GM23338 (cell line): ENCODE results near the gene ZNF385B. TPM values are rescaled to one million over a fixed set of nuclear protein-coding genes. Genes with fewer than 3 reads are reported as not detected.

Experiments
- ATAC-seq: fragments of 200-7000 bp; cut with Tn5 transposase; 3 replicates; pipeline ENCODE4 v1.9.1; 2020
- DNase-seq: peaks from one replicate; pipeline ENCODE4 v3.0.0-alpha.2; 2015; ENCODE audit warnings: low spot score
- H2AFZ ChIP-seq: fragments of 200-600 bp; sonication (generic); 2 replicates; pipeline ENCODE4 v1.8.0; 2016; ENCODE audit warnings: antibody characterized with exemption, mild to moderate bottlenecking, moderate library complexity
- H3F3A ChIP-seq: fragments of 200-600 bp; sonication (generic); replicated peaks from 2 replicates; pipeline ENCODE4 v1.8.0; 2017; ENCODE audit warnings: antibody characterized with exemption, mixed run types, low read depth
- H3K27ac ChIP-seq: fragments of 200-600 bp; sonication (generic); 2 replicates; pipeline ENCODE4 v1.6.1; 2016; ENCODE audit warnings: low read depth
- H3K27me3 ChIP-seq: fragments of 200-600 bp; sonication (generic); 2 replicates; pipeline ENCODE4 v1.8.0; 2016; ENCODE audit warnings: mild to moderate bottlenecking, mixed run types, moderate library complexity; ENCODE audit not compliant: insufficient read depth
- H3K36me3 ChIP-seq: fragments of 200-600 bp; sonication (generic); 2 replicates; pipeline ENCODE4 v1.8.0; 2016; ENCODE audit warnings: mild to moderate bottlenecking; ENCODE audit not compliant: insufficient read depth
- H3K4me1 ChIP-seq: fragments of 200-600 bp; sonication (generic); 2 replicates; pipeline ENCODE4 v1.8.0; 2016; ENCODE audit warnings: mild to moderate bottlenecking, moderate library complexity; ENCODE audit not compliant: insufficient read depth
- H3K4me2 ChIP-seq: fragments of 200-600 bp; sonication (generic); 2 replicates; pipeline ENCODE4 v1.7.1; 2017; ENCODE audit warnings: mixed run types
- H3K4me3 ChIP-seq: fragments of 200-600 bp; sonication (generic); 2 replicates; pipeline ENCODE4 v1.6.1; 2016; ENCODE audit warnings: mixed run types
- H3K79me2 ChIP-seq: fragments of 200-600 bp; sonication (generic); replicated peaks from 2 replicates; pipeline ENCODE4 v1.8.0; 2017; ENCODE audit warnings: mild to moderate bottlenecking; ENCODE audit not compliant: insufficient read depth
- H3K9me2 ChIP-seq: fragments of 200-600 bp; sonication (generic); 2 replicates; pipeline ENCODE4 v1.8.0; 2017; ENCODE audit not compliant: insufficient read depth
- H4K20me1 ChIP-seq: fragments of 200-600 bp; sonication (generic); replicated peaks from 2 replicates; pipeline ENCODE4 v1.8.0; 2017; ENCODE audit warnings: mild to moderate bottlenecking; ENCODE audit not compliant: insufficient read depth
- H3K27ac Mint-ChIP-seq: 2 replicates; pipeline ENCODE4 v1.8.0; 2020; ENCODE audit warnings: inconsistent platforms, mild to moderate bottlenecking, moderate library complexity, mixed read lengths
- H3K27me3 Mint-ChIP-seq: 3 replicates; pipeline ENCODE4 v1.8.0; 2022; ENCODE audit warnings: low read depth, mild to moderate bottlenecking, moderate library complexity, mixed read lengths, inconsistent platforms; ENCODE audit not compliant: insufficient read depth, poor library complexity
- H3K36me3 Mint-ChIP-seq: 3 replicates; pipeline ENCODE4 v1.8.0; 2021; ENCODE audit warnings: low read depth, mild to moderate bottlenecking, inconsistent platforms, moderate library complexity, mixed read lengths
- H3K4me1 Mint-ChIP-seq: 3 replicates; pipeline ENCODE4 v1.8.0; 2020; ENCODE audit warnings: mild to moderate bottlenecking, inconsistent platforms, mixed read lengths
- H3K4me3 Mint-ChIP-seq: 3 replicates; pipeline ENCODE4 v1.8.0; 2021; ENCODE audit warnings: moderate library complexity, mild to moderate bottlenecking, inconsistent platforms, mixed read lengths
- H3K9me3 Mint-ChIP-seq: 3 replicates; pipeline ENCODE4 v1.8.0; 2020; ENCODE audit warnings: moderate library complexity, mild to moderate bottlenecking, inconsistent platforms, mixed read lengths
- CTCF ChIP-seq, 2 experiments: fragments of 200-600 bp in 1 of 2; sonication (generic) in 1 of 2; conservative IDR thresholded peaks; 2 replicates each; pipeline versions ENCODE4 v1.5.1 to v1.6.1; 2016 to 2017; ENCODE audit warnings: antibody characterized with exemption in 2 of 2, low read depth in 2 of 2, mild to moderate bottlenecking in 2 of 2, moderate library complexity in 1 of 2
- NANOG ChIP-seq: IDR thresholded peaks from 2 replicates; pipeline ENCODE4 v1.6.1; 2016; ENCODE audit warnings: antibody characterized with exemption, borderline replicate concordance
- POLR2AphosphoS5 ChIP-seq: IDR thresholded peaks from 2 replicates; pipeline ENCODE4 v1.6.1; 2016; ENCODE audit warnings: antibody characterized with exemption, low read depth
- REST ChIP-seq: IDR thresholded peaks from one replicate; pipeline ENCODE4 v1.6.1; 2018; ENCODE audit warnings: antibody characterized with exemption; ENCODE audit not compliant: unreplicated experiment
- STAT1 ChIP-seq: IDR thresholded peaks from one replicate; pipeline ENCODE4 v1.6.1; 2016; ENCODE audit warnings: antibody characterized with exemption; ENCODE audit not compliant: unreplicated experiment
- ZNF114 ChIP-seq: fragments of 250-450 bp; sonication (Bioruptor Pico); IDR thresholded peaks from 2 replicates; pipeline ENCODE4 v1.5.0; 2020; ENCODE audit warnings: mild to moderate bottlenecking, moderate library complexity
- ZNF462 ChIP-seq: fragments of 250-450 bp; sonication (Bioruptor Pico); IDR thresholded peaks from 2 replicates; pipeline ENCODE4 v1.5.0; 2020; ENCODE audit warnings: mild to moderate bottlenecking, moderate library complexity
- polyA plus RNA-seq: library from polyadenylated mRNA; unstranded; fragments of >200 nt; fragmentation: Nextera tagmentation; extraction: Ambion mirVana; gene quantifications from 2 replicates; pipeline ENCODE4 v1.2.1, GENCODE V29; 2016
- total RNA-seq: library from RNA; depleted of rRNA; stranded (reverse); fragments of >200 nt; shearing (Covaris generic); gene quantifications from 2 replicates; pipeline ENCODE4 v1.2.3, GENCODE V29; 2014

The ZNF385B gene
- total and polyA plus RNA-seq, 2 experiments from 2014 or later, result 1.5 to 4.6 TPM

GRCh38 chr2:179882851-179883806 is 21.7 kb upstream of the ZNF385B start (continued):
- no peak for TF ChIP-seq REST
- TF ChIP-seq POLR2AphosphoS5, result no peak
- no peak for TF ChIP-seq STAT1

- Histone ChIP-seq H3K27me3 (no peaks in the 10 kb centered on the region), H3K27ac (no peak overlapping the region), H3K79me2 (no peaks in the 10 kb centered on the region), H3K9me2 (no peaks in the 10 kb centered on the region), H3K4me2 (no peak overlapping the region), H3F3A (no peaks in the 10 kb centered on the region), H2AFZ (no peak overlapping the region), H3K4me1 (no peaks in the 10 kb centered on the region), H3K36me3 (no peaks in the 10 kb centered on the region), H3K4me3 (no peak overlapping the region), H4K20me1 (no peaks in the 10 kb centered on the region)
- no peaks in the 10 kb centered on the region for H3K27me3 Mint-ChIP-seq
- no peaks in the 10 kb centered on the region for H3K9me3 Mint-ChIP-seq
- H3K4me1 Mint-ChIP-seq, result no peaks in the 10 kb centered on the region
- no peak for ATAC-seq
- TF ChIP-seq NANOG, result no peak
- TF ChIP-seq STAT1, result no peak
- no peak for TF ChIP-seq ZNF462 (CRISPR knock-in tag)
- no peak for TF ChIP-seq CTCF (conservative IDR thresholded peaks at IDR 0.05; ENCODE audit: low read depth in 2 of 2)
- TF ChIP-seq ZNF114, result no peak
- no peak overlapping the region for H3K4me3 Mint-ChIP-seq
- no peak for DNase-seq
- H3K36me3 Mint-ChIP-seq, result no peaks in the 10 kb centered on the region
- H3K27ac Mint-ChIP-seq, result no peak overlapping the region
Measured at GRCh38 chr2:179877601-179878364, 16.4 kb upstream of the ZNF385B start.
